GM21717 (cell line): ENCODE results near the gene ROR2.

Experiments
- ATAC-seq: cut with Tn5 transposase; IDR thresholded peaks from one replicate; pipeline ENCODE4 v1.9.1; 2021; ENCODE audit warnings: mild to moderate bottlenecking, moderate library complexity; ENCODE audit not compliant: unreplicated experiment

Gene ROR2

GRCh38 chr9:91694081-91694870, 255.8 kb downstream of the ROR2 start:
- no peak for ATAC-seq

GRCh38 chr9:91693226-91693625, 256.8 kb downstream of the ROR2 start:
- no peak for ATAC-seq

- no peak for ATAC-seq
Observed at GRCh38 chr9:91690540-91691249, 259.3 kb downstream of the ROR2 start.

DNA sequence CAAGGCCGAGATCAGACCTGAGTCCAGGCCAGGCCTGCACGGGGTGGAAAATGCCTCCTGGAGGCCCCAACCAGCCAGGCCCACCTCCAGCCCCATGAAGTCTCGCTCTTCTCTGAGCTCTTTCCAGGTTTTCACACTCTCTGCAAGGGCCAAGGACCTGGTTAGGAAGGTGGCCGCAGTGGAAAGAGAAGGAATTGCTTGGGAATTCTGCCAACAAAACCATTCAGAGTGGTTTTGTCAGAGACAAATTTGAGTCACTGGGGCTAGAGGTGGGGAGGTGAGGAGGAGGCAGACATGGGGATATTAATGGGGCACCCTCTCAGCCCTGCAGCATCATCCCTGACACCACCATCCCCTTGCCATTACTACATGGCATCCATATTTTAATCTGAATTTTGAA, 261.0 kb downstream of the ROR2 start:
- no peak for ATAC-seq

- no peak for ATAC-seq
Observed at GRCh38 chr9:91683269-91683668, 266.8 kb downstream of the ROR2 start.

- no peak for ATAC-seq
Observed at GRCh38 chr9:91682806-91683205, 267.2 kb downstream of the ROR2 start.

DNA sequence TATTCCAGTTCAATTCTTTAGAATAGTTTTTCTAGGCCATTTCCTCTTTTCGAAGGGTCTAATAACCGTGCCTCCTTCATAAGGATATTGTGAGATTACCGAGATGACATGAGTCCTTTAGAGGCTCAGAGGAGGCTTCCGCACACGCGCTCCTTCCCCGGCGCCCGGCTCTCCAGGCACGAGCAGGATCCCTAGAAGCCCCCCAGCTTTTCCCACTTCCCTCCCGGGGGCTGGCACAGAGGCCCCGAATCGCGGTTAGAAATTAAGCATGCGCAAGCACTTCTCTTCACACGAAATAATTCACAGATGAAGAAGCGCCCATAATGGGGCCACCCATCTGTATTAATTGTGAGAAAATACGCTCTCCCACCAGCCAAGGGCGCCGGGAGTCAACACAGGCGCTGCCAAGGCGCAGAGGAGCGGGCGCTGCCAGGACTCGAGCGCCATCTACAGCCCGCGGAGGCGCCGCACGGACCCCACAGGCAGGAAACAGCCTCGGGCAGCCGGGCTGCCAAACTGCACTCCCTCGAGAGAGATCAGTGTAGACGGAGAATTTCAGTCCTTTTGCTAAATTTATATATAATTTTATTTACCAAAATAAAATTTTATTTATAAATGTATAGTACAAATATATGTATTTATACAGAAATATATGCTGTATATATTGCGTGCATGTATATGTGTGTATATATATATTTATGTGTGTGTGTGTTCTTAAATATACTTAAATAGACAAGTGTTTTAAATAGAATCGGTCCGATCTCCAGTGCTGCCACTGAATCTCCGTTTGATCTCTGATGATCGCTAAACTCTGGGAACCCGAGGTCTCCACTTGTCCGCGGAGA, 268.3 kb downstream of the ROR2 start:
- ATAC-seq, result no peak

GRCh38 chr9:91680998-91681397, 269.0 kb downstream of the ROR2 start:
- no peak for ATAC-seq

- no peak for ATAC-seq
Observed at GRCh38 chr9:91680106-91680505, 269.9 kb downstream of the ROR2 start.

GRCh38 chr9:91678807-91679580, 271.0 kb downstream of the ROR2 start:
- ATAC-seq, result no peak

DNA sequence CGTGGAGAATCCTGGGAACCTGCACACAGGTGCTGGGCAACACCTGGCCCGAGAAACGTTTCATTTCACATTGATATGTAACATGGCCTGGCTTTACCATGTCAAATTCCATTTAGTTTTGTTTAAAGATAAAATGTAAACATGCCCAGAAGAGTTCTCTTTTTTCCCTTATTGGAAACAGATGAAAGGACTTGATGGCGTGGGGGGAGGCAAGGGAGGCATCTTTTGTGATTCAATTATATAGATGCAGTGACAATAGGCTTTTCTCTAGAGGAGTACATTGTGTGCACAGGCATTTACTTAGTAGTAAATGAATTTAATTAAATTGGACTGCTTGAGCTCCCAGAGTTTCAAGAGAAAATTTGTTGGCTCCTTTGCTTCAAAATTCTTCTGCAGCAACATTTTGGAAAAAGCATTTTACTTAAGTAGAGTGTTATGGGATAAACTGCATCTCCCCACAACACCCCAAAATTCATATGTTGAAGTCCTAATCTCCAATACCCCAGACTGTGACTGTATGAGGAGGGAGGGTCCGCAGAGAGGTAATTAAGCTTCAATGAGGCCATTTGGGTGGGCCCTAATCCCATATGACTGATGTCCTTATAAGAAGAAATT, 272.1 kb downstream of the ROR2 start:
- ATAC-seq, result no peak

- no peak for ATAC-seq
Observed at GRCh38 chr9:91677331-91677730, 272.7 kb downstream of the ROR2 start.

DNA sequence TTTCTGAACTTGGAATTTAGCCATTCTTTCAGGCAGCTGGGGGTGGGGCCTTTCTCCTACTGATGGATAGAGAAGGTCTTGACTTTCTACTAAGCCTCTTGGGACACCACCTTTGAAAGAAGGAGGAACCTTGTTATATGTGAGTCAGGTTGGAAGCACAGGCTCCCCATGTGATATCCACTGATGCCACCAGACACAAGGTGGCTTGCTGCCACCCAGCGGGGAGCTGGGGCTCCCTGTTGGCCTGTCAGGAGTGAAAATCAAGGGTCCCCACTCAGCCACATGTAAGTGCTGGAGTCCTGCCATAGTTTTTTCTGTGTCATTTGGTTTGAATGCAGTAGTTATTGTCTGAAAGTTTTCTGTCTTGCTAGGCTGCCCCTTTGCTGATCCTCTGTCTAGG, 274.0 kb downstream of the ROR2 start:
- no peak for ATAC-seq

GRCh38 chr9:91664663-91665062, 285.4 kb downstream of the ROR2 start:
- ATAC-seq, result no peak

- ATAC-seq, result no peak
Observed at GRCh38 chr9:91663858-91664257, 286.2 kb downstream of the ROR2 start.

GRCh38 chr9:91661451-91661850, 288.6 kb downstream of the ROR2 start:
- no peak for ATAC-seq

DNA sequence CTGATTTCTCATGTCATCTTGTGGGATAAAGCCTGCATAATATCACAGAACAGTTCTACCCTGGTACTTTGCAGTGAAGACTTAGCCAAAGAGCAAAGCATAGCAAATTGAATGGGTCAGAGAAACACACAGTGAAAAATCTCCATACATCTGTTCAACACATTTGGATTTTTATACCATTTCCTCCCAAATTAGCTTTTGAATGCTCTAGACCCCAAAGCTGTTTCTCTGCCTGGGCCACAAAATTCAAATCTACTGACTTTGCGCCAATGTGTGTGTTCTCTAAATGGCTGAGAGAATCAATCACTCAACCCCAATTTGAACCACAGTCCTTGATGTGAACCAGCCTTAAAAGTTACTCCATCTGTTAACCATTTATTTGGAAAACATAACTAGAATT, 289.5 kb downstream of the ROR2 start:
- ATAC-seq, result no peak

- ATAC-seq, result no peak
Observed at GRCh38 chr9:91659529-91660495, 290.2 kb downstream of the ROR2 start.

GRCh38 chr9:91658513-91659105, 291.4 kb downstream of the ROR2 start:
- ATAC-seq, result no peak
